Measurements from ENCODE around the gene NF2.

GRCh38 chr22:29701155-29701999, 97.9 kb downstream of the NF2 start:
- TF ChIP-seq CTCF (IDR thresholded peaks at IDR 0.05) (no peak), POLR2A (IDR thresholded peaks at IDR 0.05) (no peak)

Data from testis (tissue), 2 donors.